Measurements from ENCODE around the gene ZDHHC18.

ZDHHC18 gene, protein sequence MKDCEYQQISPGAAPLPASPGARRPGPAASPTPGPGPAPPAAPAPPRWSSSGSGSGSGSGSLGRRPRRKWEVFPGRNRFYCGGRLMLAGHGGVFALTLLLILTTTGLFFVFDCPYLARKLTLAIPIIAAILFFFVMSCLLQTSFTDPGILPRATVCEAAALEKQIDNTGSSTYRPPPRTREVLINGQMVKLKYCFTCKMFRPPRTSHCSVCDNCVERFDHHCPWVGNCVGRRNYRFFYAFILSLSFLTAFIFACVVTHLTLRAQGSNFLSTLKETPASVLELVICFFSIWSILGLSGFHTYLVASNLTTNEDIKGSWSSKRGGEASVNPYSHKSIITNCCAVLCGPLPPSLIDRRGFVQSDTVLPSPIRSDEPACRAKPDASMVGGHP

GRCh38 chr1:26826261-26827105 is at the start of gene ZDHHC18:
TSS of gene ZDHHC18 (plus strand) at chr1:26826688. CDS start at chr1:26826805, 117 bp downstream.
- in situ Hi-C loops (cut with MboI; ENCODE audit: low sequenced_read_pairs): no loop called here

GRCh38 chr1:26779098-26779668 is 47.3 kb upstream of the ZDHHC18 start:
- in situ Hi-C loops (cut with MboI; ENCODE audit: low sequenced_read_pairs): no loop called here

GRCh38 chr1:26780344-26780957 is 46.0 kb upstream of the ZDHHC18 start:
- in situ Hi-C loops (cut with MboI; ENCODE audit: low sequenced_read_pairs): no loop called here

- in situ Hi-C loops (cut with MboI; ENCODE audit: low sequenced_read_pairs): no loop called here
These were observed 45.2 kb upstream of the ZDHHC18 start for GRCh38 chr1:26781206-26781825.

- in situ Hi-C loops (cut with MboI; ENCODE audit: low sequenced_read_pairs): no loop called here
These were observed 43.8 kb upstream of the ZDHHC18 start for GRCh38 chr1:26782521-26783212.

DNA sequence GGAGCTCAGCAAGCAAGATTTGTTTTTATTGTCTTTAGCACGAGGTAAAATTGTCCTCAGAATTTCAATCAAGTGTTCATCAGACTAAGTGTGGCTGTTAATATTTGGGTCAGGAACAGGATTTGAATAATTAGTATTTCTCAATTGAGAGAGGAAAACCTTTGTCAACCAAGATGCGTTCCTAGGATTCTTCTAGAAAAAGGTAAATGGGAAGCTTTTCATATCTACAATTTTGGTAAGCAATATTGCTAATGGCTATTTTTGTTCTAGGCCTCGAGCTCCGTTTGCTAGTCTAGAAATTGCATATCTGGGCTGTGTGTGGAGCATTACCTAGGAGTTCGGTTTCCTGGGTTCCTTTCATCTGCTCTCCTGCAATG is 42.9 kb upstream of the ZDHHC18 start:
- in situ Hi-C loops (cut with MboI; ENCODE audit: low sequenced_read_pairs): no loop called here

DNA sequence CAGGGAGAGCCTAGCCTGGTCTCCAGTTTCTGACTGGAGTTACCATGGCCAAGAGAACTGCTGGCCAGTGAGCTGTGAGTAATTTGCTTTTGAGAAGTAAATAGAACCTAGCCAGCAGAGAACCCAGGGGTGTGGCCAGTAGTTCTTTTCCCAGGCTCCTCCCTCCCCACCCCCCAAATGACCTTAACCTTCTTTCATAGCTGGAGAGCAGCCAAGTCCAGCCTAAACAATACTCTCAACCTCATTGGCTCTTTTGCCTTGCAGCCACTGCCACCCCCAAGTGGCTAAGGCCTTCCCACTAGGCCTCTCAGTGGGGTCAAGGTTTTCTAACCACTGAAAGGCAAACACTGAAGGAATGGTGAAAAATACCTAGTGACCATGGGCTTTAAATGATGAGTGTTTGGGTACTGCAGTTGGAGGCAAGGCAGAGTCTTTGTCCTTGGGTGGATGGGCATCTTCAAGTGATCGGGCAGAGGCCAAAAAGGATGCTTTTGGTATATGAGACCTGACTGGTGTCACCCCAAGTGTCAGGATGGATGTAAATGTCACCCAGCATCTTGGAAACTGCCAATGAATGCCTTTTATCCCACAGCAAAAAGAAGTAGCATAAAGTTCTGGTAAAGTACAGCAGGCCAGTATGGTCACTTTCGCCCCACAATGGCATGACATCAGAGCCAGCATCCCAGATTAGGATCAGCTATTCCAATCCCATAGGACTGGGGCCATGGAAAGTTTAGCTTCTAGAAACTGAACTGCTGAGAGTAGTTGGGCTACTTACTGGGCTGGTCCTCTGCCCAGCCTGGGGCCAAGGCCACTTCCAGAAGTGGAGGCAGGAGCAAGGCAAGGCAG is 42.2 kb upstream of the ZDHHC18 start:
- in situ Hi-C loops (cut with MboI; ENCODE audit: low sequenced_read_pairs): no loop called here

DNA sequence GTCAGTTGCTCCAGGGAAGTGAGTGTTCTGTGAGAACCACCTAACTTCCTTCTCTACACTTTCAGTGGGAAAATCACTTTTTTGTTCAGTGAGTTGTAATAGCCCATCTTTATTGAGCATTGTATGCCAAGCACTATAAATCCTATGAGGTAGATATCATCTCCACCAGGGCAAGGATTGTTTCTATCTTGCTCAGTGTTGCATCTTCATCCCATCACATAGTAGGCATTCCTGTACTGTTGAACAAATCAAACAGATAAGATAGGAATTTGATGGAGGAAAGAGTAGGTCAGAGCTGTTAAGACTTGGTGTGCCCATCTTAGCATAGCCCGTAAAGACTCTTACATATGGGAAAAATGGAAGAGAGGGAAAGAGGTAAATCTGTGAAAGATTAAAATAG is 41.6 kb upstream of the ZDHHC18 start:
- in situ Hi-C loops (cut with MboI; ENCODE audit: low sequenced_read_pairs): no loop called here

- in situ Hi-C loops (cut with MboI; ENCODE audit: low sequenced_read_pairs): no loop called here
These were observed 40.7 kb upstream of the ZDHHC18 start for GRCh38 chr1:26785611-26786436.

DNA sequence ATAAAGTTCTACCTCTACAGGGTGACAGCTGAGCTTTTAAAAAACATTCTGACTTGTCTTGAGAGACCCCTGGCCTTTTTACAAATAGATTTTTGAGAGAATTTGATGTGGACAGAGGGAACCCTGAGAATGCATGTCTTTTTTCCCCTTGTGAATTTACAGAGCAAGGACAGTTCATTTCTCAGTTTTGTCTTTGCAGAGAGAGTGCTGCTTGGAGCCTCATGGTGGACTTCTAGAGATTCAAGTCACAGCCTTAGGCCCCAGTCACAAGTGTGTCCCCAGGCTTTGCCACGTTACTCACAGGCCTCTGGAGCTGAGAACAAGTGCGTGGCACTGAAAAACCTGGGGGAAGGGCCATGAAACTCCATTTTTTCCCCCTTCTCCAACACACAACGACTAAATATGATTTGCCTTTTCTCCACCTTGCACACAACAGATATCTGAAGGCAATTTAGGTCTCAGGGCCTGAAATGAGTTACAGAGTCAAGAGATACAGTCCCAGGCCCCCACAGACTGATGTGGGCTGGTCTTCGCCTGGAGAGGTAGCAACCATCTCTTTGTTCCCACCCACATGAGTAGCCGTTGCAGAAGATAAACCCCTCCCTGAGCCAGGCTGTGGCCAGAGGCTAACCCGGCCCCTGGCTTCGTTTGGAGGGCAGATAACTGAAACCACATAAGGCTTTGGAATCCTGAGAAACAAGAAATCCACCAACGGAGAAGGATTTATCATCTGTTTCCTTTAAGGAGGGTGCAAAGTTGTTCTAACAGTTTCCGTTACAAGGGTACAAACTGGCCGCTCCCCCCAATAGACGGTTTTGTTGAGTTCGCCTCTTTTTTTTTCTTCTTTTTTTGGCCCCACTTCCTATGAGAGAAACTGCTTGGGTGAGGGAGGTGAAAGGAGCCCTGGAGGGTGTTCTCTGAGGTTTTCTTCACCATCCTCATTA is 39.8 kb upstream of the ZDHHC18 start:
- in situ Hi-C loops (cut with MboI; ENCODE audit: low sequenced_read_pairs): no loop called here

GRCh38 chr1:26787381-26787705 is 39.1 kb upstream of the ZDHHC18 start:
- in situ Hi-C loops (cut with MboI; ENCODE audit: low sequenced_read_pairs): no loop called here

DNA sequence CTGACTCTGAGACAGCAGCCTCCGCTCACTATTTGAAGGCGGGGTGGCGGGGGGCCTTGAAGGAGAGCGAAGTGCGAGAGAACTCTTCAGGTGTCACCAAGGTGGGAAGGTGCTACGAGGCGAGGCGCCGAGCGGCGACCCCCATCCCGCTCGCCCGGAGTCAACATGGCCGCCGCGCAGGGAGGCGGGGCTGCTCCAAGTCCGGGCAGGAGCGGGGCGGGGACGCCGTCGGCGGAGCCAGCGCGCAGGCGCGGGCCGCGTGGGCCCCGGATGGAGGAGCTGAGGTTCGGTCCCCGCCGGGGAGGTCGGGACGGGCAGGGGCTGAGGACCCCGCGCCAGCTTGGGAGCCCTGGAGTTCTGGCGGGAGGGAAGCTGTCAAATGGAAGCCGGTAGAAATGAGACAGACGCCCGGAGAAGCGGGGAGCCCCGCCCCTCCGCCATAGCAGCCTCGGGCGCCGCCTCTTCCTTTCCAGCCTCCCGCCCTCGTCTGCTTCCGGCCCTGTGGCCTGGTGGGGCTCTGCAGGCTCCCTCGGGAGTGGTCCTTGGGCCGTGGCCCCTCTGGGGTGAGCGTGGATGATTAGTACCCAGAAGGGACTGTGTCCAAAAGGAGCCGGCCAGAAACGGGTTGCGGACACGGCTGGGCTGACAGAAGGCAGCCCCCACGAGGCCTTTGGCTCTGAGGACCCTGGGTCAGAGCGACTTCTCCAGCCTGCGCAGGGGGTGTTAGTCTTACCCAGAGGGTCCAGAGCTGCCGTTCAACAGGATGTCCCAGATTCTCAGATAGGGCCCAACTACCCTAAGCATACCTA is 38.6 kb upstream of the ZDHHC18 start, which contains the start of gene PIGV:
Gene PIGV (plus strand): TSS at position 245 of the 809 bp plus-strand sequence. CDS start 2,866 bp downstream, outside the sequence.
- in situ Hi-C loops (cut with MboI; ENCODE audit: low sequenced_read_pairs): no loop called here

GRCh38 chr1:26788515-26788785 is 38.0 kb upstream of the ZDHHC18 start:
- in situ Hi-C loops (cut with MboI; ENCODE audit: low sequenced_read_pairs): no loop called here

DNA sequence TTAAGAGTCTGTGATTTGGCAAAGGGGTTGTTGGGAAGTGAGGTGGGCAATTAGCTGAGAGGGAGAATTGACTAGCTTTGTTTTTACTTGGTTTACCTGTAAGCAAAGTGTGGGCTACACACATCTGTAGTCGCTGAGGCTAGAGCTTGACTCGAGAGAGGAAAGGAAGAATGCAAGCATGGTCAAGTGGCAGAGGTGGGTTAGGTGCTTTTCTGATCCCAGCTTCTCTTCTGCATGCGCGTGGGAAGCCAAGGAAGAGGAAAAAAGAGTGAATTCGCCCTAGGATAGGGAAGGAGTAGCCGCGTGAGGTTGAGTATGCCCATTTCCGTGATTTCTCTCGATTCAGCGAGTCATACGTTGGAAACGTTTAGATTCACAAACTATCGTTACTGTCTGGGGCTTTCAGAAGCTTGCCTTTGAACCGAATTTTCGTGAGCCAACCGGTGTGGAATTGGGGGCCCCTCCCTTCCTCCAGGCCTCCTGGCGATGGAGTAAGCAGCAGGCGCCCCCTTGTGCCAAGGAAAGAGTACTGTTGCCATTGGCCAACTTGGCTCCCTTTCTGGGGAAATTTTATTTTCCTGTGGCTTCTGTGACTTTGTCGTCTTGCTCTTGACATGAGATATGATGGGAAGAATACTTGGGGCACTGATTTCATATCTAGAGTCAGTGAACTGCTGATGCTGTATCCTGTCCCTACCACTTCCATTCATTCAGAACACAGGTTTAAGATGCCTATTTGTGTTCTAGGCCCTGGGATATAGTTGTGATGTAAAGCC is 37.5 kb upstream of the ZDHHC18 start:
- in situ Hi-C loops (cut with MboI; ENCODE audit: low sequenced_read_pairs): no loop called here

GRCh38 chr1:26789612-26789865 is 36.9 kb upstream of the ZDHHC18 start:
- in situ Hi-C loops (cut with MboI; ENCODE audit: low sequenced_read_pairs): no loop called here

DNA sequence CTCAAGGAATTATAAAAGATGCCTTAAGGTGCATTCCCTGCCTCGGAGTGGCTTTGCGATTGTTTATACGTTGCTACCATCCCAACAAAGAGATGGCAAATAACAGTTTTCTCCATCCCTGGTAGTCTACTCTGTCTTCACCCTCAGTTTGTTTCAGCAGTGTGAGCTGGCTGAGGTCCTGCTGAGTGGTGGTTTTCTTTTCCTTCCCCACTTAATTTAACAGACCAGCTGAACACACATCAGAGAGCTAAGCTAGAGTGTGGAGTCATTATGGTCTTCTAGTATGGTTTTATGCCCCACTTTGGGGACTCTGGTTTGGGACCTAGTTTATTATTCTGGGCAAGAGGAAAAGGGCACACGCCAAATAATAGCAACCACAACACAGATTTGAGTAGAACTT is 36.6 kb upstream of the ZDHHC18 start:
- in situ Hi-C loops (cut with MboI; ENCODE audit: low sequenced_read_pairs): no loop called here
